ENCODE measurements around the gene DCXR.

DCXR gene

GRCh38 chr17:82010575-82011525 is 26.6 kb downstream of the DCXR start:
- DNase-seq (ENCODE audit: low read depth) = no peak

- DNase-seq (ENCODE audit: low read depth) = no peak
These were observed 28.1 kb downstream of the DCXR start for GRCh38 chr17:82009413-82009812.

- DNase-seq (ENCODE audit: low read depth) = no peak
These were observed 28.5 kb downstream of the DCXR start for GRCh38 chr17:82008941-82009405.

GRCh38 chr17:82008258-82008940 is 29.1 kb downstream of the DCXR start:
- DNase-seq (ENCODE audit: low read depth) = no peak

GRCh38 chr17:82007495-82008257 is 29.8 kb downstream of the DCXR start:
- DNase-seq (ENCODE audit: low read depth) = no peak

- no peak for DNase-seq (ENCODE audit: low read depth)
These were observed 30.3 kb downstream of the DCXR start for GRCh38 chr17:82007228-82007494.

GRCh38 chr17:82006468-82007227 is 30.8 kb downstream of the DCXR start:
- DNase-seq (ENCODE audit: low read depth) = no peak

GRCh38 chr17:82005701-82006348 is 31.7 kb downstream of the DCXR start:
- no peak for DNase-seq (ENCODE audit: low read depth)

- DNase-seq (ENCODE audit: low read depth) = no peak
These were observed 32.7 kb downstream of the DCXR start for GRCh38 chr17:82004517-82005455.

GRCh38 chr17:82003411-82004381 is 33.8 kb downstream of the DCXR start:
- no peak for DNase-seq (ENCODE audit: low read depth)

- DNase-seq (ENCODE audit: low read depth) = no peak
These were observed 35.9 kb downstream of the DCXR start for GRCh38 chr17:82001571-82002056.

- no peak for DNase-seq (ENCODE audit: low read depth)
These were observed 36.5 kb downstream of the DCXR start for GRCh38 chr17:82000803-82001570.

- DNase-seq (ENCODE audit: low read depth) = no peak
These were observed 37.3 kb downstream of the DCXR start for GRCh38 chr17:81999976-82000802.

- DNase-seq (ENCODE audit: low read depth) = no peak
These were observed 37.9 kb downstream of the DCXR start for GRCh38 chr17:81999587-81999975.

GRCh38 chr17:81998691-81999438 is 38.6 kb downstream of the DCXR start:
- no peak for DNase-seq (ENCODE audit: low read depth)

- DNase-seq (ENCODE audit: low read depth) = no peak
These were observed 39.3 kb downstream of the DCXR start for GRCh38 chr17:81998212-81998611.

Data from stimulated activated CD4-positive, alpha-beta T cell treated with anti-CD3 and anti-CD28 coated beads, Interleukin-2, amount 100 ng/mL, for 4 hours (primary cell).